Mucosa of gallbladder (tissue), 1 donor: ENCODE results near the gene FNIP1. TPM values are rescaled to one million over a fixed set of nuclear protein-coding genes. Genes with fewer than 3 reads are reported as not detected.
"Not testable (repeated sequence)": the region's sequence is repeated elsewhere in the genome, so short reads cannot be mapped to it uniquely, and the experiment has no call there.

Source experiments
- DNase-seq: peaks from one replicate; pipeline ENCODE4 v3.0.0-alpha.2; 2020; ENCODE audit warnings: low spot score
- total RNA-seq: library from RNA; stranded (reverse); gene quantifications from one replicate; pipeline ENCODE4 v1.2.1, GENCODE V29; 2021
- donor health status: DM: no; HTN: no; CAD: no.

The FNIP1 gene
- total RNA-seq, 1 donor from 2014 or later = 36.1 TPM

DNA sequence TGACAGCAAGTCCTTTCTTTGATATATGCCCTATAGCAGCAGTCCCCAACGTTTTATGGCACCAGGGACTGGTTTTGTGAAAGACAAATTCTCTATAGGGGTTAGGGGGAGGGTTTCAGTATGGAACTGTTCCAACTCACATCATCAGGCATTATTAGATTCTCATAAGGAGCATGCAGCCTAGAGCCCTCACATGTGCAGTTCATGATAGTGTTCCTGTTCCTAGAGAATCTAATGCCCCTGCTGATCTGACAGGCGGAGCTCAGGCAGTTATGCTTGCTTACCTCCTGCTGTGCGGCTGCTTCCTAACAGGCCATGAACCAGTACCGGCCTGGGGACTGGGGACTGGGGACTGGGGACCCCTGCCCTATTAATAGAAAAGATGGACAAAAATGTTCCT lies 159.1 kb downstream of the FNIP1 start:
- DNase-seq = no peak

DNA sequence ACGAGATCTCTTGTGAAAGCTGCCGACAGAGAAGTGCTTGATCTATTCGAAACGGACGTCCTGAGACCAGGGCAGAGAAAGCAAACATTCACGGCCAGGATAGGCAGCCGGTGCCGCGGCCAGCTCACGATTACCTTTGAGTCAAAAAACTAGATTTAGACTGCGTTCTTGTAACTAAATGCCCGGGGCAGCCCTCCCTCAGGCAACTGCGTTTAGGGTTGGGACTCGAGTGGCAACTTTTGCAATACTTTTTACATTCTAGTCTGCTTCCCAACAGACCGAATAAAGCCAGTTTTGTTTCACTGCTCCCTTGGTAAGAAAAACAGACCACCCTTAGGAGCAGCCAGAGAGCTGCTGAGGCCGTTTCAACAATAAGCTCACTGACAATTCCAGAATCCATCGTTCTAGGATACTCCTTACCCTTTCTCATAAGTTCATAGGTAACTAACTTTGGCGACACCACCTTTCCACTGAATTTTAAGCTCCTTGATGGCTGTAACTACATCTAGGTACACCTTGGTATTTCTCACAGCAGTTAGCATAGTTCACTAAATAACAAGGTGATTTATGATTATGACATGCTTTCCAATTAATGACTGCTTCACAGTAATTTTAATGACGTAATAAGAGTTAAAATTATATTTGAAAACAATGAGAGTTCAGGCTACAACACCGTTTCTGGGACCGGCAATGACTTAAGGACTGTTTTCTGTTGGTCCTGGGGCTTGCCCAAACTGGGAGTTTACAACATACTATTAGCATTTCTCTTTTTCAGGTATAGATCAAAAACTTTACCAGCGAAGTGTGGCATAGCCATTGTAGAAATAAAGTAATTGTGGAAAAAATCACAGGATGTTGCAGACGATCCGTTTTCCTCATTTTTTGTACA lies 160.9 kb downstream of the FNIP1 start:
- DNase-seq = no peak

DNA sequence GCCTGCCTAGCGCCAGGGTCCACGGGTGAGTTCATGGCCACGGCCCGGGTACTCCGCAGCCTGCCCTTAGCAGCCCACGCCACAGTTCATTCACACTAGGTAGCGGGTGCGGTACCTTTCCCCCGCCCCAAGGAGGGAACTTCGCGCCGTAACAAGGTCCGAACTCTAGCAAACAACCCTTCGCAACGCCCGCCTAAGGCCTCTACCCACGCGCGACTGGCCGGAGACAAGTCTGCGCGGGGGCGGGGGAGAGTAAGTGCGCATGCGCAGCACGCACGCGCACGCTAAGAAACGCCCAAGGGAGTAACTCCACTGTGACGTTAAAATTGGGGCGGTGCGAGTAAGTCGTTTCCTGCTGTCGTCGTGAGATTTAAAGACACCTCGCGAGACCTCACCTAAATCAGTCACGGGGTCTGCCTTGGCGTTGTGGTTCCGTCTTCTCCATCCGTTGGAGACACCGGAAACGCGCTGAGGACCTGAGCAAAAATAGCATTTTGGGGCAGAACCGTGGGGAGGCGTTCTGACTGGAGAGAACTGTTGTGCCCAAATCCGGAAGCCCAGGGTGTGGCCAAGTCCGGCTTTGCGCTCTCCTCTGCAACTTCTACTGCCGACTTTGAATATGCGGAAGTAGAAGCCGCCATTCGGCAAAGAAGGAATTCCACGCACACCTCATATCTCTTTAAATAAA lies 161.7 kb downstream of the FNIP1 start, which contains the start of gene RAPGEF6:
RAPGEF6 (minus strand) TSS at position 234 of the 688 bp plus-strand sequence; CDS start at position 35, 199 bp downstream.
- peak; percentile 100 for DNase-seq

DNA sequence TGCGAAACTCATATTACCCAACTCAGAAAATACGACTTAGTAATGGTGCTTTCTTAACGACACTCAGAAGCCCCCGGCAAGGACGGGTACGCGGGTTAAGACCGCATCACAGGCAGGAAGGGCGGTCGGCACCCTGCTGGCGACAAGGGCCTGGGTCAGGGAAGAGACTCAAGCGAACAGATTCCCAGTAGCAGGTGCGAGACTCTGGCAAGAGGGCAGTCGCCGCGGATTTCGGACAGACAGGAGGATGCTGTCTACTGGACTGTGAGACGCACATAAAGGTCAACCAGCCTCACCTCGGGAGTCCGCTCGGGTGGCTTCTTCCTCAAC lies 162.2 kb downstream of the FNIP1 start:
- peak; percentile 51 for DNase-seq

DNA sequence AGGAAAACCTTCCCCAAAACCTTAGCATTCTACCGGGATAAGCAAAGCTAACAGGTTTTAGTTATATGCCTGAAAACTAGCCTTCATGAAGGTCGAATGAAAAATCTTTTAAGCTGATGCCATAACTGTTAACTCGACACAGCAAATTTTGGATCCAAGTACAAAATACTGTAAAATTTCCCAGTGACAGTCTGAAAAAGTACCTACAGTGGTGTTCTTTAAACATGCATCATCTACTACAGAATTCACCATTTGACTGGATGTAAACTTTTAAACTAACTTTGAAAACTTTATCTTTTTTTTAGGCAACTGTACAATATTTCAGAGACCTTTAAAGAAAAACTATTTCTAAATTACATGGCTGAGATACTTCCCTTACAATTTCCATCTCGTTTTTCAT lies 162.6 kb downstream of the FNIP1 start:
- DNase-seq = no peak

DNA sequence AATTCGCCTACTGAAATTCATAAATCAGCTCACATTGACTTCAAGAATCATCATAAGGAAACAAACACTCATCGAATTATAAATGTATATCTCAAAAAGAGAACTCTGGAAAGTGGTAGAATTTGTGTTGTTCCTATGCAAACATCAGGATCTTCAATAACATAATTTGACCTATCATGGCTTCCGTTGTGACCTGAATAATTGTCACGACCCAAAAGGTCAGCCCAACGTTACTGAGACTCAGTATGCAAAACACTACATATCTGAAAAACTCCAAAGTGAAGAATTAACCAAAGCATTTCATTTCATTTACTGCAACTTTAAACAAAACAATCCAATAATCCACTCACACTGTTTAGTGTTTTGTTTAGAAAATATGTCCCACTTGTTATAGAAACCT lies 163.0 kb downstream of the FNIP1 start:
- no peak for DNase-seq

DNA sequence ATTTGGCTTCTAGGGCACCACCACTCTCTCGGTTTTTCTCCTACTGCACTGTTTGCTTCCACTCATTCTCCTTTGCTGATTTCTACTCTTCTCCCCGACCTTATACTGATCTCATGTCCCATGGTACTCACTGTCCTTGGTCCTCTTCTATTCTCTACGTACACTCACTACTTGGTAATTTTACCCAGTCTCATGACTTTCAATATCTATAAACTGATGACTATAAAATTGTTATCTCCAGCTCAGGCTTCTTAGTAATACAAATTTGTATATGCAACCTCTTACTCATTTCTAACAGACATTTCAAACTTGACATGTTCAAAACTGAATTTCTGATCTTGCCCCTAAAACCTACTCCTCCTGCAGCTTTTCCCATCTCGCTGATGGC lies 165.9 kb downstream of the FNIP1 start:
- no peak for DNase-seq

DNA sequence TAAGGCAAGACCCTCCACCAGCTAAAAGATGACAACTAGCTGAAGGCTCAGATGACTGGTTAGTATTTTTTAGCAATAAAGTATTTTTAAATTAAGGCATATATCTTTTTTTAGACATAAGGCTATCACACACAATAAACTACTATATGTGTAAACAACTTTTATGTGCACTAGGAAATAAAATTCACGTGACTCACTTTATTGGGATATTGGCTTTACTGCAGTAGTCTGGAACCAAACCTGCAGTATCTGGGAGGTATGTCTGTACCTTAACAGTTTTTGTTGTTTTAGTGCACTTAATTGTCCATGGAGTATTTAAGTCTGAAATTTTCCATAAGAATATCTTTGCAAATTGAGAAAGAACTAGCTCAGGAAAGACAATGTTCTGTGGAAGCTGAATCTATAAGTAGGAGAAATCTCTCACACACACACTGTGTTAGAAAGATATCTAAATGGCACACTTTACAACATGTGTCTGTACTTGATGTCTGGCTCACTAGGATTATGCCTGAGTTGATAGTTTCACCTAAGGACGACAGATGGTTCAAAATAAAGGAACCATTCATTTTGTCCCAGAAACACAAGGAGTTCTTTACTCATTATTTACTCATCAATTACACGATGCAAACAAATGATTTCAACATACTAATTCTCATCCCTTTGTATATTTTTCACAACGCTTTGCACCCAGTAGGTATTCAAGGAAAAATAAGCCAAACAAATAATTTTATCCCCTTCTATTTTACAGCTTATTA lies 166.4 kb downstream of the FNIP1 start:
- no peak for DNase-seq

DNA sequence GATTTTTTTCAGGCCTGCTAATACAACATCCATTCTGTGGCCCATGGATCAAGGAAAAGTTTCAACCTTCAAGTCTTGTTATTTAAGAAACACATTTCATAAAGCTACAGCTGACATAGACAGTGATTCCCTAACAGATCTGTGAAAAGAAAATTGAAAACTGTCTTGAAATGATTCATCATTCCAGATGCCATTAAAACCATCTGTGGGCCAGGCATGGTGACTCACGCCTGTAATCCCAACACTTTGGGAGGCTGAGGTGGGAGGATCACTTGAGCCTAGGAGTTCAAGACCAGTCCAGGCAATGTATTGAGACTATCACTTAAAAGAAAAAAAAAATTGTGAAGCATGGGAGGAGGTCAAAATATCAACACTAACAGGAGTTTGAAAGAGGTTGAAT lies 167.8 kb downstream of the FNIP1 start:
- no peak for DNase-seq

DNA sequence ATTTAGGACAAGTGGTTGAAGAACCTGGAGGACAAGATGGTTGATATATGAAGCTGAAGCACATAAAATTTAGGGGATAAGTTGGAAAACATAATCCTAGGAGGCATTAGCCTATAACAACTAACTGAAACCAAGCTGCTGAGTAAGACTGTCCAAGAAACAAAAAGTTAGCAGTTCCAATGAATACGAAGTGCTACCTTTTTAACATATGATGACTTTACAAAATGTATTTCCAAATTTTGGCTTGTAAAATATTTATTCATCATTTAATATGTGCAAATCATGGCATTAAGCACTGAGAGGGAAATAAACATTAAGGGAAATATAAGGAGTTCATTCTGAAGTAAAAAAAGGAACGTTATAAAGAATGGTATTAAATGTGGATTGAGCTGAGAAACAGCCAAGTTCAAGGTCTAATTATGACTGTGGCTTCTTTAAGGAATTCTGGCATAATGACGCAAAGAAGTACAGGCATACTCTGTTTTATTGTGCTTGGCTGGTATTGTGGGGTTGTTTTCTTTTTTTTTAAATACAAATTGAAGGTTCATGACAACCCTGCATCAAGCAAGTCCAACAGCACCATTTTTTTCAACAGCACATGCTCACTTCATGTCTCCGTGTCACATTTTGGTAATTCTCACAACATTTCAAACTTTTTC lies 169.5 kb downstream of the FNIP1 start:
- no peak for DNase-seq

DNA sequence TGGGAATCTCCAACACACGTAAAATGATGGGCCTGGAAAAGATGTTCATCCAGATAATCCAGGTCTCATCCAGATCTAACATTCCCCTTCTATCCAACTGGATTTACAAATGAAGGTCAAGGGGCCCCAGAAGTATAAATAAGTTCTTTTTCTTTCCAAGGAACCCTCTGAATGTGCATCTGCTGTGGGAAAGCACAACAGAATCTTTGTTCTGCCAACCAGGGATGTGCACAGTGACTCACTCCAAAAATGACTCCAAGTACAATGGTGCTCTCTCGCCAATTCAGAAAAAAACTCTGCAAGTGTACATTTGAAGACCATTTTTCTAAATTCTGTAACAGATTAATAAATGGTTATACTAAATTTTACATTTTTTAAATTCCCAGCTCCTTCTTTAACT lies 174.2 kb downstream of the FNIP1 start:
- DNase-seq = no peak

DNA sequence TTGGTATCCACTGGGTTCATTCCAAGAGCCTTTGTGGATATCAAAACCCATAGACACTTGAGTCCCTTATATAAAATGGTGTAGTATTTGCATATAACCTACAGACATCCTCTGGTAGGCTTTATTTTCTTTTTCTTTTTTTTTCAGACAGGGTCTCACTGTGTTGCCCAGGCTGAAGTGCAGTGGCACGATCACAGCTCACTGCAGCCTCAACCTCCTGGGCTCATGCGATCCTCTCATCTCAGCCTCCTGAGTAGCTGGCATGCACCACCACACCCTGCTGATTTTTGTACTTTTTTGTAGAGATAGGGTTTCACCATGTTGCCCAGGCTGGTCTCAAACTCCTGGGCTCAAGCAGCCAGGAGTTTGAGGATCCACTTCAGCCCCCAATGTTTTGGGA lies 175.7 kb downstream of the FNIP1 start:
- DNase-seq = not testable (repeated sequence)

DNA sequence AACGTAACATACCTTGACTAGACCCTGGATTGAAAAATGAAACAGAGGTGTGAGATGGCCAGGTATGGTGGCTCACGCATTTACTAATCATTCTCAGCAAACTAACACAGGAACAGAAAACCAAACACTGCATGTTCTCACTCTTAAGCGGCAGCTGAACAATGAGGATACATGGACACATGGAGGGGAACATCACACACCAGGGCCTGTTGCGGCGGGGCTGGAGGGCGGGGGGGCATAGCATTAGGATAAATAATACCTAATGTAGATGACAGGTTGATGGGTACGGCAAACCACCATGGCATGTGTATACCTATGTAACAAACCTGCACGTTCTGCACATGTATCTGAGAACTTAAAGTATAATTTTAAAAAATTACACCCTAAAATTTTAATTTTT lies 177.7 kb downstream of the FNIP1 start:
- DNase-seq = no peak

DNA sequence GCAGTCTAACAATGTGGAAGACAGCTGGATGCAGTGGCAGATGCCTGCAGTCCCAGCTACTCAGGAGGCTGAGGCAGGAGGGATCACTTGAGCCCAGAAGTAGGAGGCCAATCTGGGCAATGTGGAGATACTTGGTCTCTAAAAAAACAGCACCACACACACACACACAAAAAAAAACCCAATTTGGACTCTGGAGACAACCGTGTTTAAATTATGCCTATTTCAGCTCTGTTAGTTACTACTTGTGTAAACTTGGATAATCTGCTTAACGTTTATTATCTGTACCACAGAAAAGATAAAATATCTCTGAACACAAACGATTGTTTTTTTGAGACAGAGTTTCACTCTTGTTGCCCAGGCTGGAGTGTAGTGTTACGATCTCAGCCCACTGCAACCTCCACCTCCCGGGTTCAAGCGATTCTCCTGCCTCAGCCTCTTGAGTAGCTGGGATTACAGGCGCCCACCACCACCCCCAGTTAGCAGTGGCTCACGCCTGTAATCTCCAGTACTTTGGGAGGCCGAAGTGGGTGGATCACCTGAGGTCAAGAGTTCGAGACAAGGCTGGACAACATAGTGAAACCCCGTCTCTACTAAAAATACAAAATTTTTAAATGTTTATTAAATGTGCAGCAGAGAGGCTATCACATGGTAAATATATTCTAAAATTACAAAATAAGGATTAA lies 179.5 kb downstream of the FNIP1 start:
- no peak for DNase-seq

DNA sequence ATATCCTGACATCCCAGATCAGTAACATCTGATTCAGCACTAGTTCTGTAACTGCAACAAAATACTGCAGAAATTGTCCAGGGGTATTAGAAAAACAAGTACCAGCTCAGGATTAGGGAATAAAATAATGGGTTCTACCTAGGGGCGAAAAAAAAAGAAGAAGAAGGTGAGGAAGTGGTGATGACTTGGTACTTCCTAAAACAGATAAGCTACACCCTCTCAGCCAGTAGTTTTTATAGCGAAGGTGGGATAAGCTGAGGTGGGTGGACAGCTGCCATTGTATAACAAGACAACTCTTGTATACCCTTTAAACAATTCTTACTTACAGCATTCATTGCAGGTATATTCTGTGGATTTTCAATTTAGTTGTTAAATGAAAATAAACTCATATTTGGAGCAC lies 180.9 kb downstream of the FNIP1 start:
- DNase-seq = no peak

DNA sequence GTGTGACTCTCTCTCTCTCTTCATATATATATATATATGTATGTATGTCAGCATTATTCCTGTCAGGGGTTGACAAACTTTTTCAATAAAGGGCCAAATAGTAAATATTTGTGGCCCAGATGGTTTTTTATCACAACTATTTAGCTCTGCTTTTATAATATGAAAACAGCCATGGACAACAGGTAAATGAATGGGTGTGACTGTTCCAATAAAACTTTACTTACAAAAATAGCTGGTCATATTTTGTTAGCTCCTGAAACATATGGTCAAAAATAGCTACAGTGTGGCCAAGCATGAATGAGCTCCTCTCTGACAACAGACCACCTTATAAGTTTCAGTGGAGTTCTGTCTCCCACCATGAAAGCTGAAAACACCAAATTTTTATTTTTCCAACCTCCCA lies 183.4 kb downstream of the FNIP1 start:
- DNase-seq = no peak

DNA sequence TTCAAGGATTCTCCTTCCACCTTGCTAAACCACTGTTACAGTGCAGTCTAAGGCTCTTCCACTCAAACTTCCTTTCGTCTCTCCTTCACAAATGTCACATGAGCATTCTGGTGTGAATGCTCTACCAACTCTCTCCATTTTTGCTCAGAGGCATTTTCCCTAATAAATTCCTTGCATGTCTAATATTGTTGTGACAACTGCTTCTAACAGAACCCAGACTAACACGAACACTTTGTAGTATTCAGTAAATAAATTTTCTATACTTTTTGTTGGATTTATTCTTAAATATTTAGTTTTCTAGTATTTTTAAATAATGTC lies 185.8 kb downstream of the FNIP1 start:
- no peak for DNase-seq

DNA sequence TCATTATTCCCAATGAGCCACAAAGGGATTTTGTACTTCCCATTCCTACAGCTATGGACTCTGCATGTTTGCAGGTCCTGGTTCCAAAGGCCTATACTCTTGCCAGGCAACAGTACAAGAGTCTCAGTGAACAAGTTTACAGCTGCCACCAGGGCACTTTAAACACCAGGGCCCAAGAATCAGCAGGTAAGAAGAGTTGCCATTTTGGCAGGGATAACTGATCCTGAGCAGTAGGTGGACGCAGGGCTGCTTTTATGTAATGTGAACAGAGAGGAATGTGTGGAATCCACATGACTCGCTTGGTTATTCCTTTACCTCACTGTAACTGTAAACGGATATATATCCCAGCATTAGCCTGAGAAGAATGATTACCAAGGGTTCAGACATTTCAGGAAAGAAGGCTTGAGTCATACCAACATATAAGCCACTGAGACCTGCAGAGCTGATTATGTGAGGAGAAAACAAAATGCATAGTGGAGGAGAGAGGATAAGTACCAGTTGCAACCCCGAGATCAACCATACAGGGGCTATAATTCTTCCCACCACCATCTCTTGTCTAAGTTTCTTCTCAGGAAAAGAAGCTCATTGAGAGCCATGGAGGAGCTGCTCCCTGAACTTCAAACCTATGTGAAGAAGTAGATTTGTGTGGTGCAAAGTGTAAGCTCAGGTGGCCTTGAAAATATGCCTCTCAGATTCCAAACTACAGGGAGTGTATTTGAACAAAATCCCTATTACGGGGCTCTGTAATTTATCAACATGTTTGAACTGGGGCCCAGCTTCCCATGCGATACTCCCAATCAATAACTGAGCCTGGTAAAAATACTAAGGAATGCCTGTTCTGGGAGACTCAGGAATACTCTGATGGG lies 186.4 kb downstream of the FNIP1 start:
- no peak for DNase-seq

DNA sequence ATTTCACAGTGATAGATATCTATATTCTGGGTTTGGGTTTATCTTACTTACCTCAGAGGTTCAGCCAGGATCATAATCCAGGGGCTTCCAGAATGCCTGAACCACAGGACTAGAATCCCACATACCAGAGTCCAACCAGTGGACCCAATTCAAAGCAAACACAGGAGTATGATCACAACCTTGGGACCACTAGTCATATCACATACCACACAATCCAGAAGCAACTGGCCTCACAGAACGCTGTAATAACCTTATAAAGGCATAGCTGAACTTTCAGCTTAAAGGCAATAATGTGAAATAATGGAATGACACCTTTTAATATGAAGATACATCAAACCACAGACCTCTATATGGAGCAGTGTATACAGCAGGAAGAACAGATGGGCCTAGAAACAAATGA lies 187.0 kb downstream of the FNIP1 start:
- no peak for DNase-seq

DNA sequence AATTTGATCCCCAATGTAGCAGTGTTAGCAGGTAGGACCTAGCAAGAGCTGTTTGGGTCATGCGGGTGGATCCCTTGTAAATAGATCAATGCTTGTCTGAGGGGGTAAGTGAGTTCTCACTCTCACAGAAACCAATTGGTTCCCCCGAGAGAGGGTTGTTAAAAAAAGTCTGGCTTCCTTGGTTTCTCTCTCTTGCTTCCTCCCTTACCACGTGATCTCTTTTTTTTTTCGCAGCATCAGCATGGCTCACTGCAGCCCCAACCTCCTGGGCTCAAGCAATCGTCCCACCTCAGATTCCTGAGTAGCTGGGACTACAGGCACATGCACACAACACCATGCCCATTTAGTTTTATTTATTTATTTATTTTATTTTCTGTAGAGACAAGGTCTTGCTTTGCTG lies 188.2 kb downstream of the FNIP1 start:
- DNase-seq = no peak
